HG03060 (cell line): Measurements from ENCODE around the gene FBN2.
"Not testable (repeated sequence)": the region's sequence is repeated elsewhere in the genome, so short reads cannot be mapped to it uniquely, and the experiment has no call there.

Experiments used
- ATAC-seq: cut with Tn5 transposase; IDR thresholded peaks from one replicate; pipeline ENCODE4 v1.9.1; 2021; ENCODE audit warnings: low read depth, moderate number of reproducible peaks; ENCODE audit not compliant: unreplicated experiment

FBN2 gene

DNA sequence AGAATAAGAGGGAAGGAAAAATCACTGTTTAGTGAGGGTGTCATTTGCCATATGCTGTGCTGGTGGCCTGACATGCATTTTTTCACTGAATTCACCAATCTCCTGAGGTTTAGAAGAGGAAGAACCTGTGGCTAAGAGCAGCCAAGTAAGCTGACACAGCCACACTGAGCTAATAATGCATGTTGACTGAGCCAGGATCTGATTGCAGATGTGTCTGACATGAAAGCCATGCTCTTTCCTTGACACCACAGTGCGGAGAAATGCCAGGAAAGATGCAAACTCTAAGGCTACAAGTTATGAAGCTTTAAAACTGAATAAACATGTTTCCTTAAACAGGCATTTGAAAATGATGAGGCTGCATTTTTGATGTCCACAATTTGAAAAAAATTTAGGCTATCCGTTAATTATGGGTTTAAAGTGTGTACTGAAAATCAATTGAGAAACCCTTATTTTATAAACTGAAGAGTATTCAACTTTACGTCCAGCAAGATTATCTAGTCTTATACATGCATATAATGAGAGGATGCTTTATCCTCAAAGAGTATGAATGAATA, 208.6 kb downstream of the FBN2 start:
- ATAC-seq = no peak

DNA sequence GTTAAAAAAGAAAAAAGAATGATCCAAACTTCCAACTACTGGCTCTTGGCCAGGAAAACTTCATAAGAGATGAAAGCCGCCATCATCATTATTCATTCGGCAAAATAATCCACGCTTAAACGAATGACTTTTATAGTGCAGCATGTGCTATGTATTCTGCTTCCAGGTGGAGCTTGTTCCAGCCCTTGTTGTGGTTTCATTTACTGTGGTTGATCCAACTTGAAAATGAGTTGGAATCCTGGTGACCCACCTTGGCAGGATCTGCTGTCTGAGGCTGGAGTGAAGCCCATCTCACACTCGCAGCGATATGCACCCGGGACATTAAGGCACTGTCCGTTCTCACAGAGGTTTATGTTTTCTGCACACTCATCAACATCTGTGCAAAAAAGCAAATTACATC, 209.6 kb downstream of the FBN2 start:
- no peak for ATAC-seq

DNA sequence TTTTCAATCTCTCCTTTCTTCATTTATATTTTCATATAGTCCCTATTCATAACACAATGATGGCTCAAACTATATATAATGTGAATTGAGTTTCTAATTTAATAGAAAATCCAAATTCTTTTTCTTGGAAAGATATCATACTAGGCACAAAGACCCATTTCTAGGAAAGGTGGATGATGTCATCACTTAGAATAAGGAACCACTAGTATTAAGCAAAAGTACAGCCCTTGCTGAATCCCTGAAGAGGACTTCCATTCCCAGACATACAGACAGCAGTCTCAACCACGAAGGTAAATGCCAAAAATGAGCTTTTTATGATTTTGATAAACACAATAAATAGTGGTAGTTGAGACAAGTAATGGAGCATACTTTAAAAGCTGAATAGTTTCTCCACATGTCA, 210.0 kb downstream of the FBN2 start:
- ATAC-seq = no peak

DNA sequence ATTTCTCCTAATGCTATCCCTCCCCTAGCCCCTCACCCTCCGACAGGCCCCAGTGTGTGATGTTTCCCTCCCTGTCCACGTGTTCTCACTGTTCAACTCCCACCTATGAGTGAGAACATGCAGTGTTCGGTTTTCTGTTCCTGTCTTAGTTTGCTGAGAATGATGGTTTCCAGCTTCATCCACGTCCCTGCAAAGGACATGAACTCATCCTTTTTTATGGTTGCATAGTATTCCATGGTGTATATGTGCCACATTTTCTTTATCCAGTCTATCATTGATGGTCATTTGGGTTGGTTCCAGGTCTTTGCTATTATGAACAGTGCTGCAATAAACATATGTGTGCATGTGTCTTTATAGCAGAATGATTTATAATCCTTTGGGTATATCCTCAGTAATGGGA, 216.6 kb downstream of the FBN2 start:
- not testable (repeated sequence) for ATAC-seq

DNA sequence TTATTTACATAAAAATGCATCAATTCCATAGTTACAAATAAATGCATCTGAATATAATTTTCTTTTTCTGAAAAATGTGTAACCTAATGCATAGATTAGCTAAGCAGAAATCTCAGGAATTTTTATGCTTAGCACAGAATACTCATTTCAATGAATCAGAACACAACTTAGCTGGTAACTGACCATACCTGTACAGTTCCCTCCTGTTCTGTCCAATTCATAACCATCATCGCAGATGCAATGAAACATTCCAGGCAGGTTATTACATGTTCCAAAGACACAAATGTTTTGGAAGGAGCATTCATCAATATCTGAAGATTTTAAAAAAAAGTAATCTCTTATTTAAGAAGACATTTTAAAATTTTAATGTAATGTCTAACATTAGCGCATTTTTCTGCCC, 219.4 kb downstream of the FBN2 start:
- no peak for ATAC-seq

DNA sequence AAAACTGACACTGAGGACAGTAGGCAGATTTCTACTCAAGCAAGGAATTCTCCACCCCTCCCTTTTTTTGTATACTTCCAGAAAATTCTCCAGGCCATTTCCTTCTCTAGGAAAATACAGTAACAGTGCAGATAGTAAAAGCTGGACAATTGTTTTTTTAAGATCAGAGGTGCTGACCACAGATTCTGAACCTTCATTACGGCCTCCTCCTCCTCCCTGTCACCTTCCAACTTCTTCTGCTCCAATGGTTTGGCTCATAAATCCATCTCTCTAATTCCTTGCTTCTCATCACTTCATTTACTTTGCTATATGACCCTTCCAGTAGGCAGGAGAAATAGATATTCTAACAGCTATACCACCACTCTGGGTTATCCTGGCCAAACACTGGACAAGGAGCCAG, 220.6 kb downstream of the FBN2 start:
- no peak for ATAC-seq

DNA sequence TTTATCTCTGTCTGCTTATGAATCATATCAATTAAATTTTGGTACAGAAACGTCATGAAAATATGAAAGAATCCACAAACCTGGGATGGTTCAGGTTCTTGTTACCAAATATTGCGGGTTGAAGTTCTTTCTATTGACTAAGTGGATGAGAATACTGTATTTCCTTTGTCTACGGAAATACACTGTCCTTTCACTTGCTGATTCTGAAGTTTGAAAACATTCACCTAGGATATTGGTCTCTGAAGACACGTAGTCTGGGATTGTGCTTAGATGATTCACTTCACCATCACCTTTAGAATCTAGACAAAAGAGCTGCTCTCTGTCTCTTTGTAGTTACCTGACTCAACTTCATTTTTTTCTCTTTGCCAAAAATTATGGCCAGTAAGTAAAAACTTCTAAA, 222.4 kb downstream of the FBN2 start:
- no peak for ATAC-seq

DNA sequence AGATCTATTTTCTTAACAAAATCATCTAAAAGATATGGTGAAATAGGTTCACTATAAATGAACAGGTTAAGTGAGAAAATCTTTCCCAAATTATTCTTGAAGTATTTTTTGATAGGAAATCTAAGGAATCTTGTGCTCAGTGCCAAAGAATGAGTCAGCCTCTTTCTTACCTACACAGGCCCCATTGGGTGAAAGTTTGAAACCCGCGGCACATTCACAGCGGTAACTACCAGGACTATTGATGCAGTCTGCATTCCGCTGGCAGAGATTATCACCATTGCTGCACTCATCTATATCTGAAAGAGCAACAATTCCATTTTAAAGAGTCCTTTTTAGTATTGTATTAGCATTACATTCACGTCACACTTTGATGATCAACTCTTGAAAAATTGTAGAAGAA, 232.7 kb downstream of the FBN2 start:
- no peak for ATAC-seq

DNA sequence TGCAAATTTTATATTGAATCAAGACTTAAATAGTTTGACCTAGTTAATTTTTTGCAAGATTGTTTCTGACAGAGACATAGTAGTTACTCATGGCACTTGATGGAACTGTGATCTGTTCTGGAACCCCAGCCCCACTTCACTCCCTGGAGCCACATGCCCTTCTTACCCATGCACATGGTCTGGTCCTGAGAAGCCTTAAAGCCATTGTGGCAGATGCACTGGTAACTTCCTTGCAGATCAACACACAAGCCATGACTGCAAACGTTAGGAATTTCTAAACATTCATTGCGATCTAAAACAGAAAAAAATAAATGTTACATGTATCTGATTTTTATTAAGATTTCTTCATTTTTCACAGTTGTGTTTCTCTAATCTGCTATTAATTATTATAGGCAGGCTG, 233.3 kb downstream of the FBN2 start:
- ATAC-seq = no peak

DNA sequence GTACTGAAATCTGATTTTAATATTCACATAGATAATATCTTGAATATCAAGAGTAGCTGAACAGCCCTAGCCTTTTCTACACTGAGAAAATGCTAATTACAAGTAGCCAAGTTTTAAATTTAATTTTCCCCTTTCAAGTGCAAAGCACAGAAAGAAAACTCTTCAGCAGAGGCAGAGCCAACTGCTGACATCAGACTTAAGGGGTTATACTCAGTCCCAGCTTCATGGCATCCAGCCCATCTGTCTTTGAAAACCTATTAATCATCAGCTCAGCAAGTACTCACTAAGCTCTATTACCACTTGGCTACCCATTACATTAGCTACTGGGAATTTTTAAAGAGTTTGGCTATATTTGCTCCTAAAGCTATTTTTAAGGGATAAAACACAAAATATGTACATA, 234.0 kb downstream of the FBN2 start:
- no peak for ATAC-seq

DNA sequence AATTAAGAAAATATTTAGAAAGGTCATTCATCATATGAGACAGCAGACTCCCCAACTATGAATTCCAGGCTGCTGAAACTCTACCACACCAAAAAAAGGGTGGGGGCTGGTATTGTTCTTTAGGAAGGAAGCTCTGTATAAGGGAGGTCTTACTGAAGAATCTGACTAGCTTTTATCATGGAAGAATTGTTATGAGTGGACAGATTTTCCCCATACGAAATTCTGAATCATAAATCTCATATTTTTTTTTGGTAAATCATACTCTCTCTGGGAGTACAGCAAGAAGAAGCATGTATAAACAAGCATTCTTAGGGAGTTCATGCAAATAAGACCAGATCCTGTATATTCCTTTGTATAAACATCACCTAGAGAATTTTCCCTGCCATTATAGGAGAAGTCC, 234.5 kb downstream of the FBN2 start:
- ATAC-seq = no peak

DNA sequence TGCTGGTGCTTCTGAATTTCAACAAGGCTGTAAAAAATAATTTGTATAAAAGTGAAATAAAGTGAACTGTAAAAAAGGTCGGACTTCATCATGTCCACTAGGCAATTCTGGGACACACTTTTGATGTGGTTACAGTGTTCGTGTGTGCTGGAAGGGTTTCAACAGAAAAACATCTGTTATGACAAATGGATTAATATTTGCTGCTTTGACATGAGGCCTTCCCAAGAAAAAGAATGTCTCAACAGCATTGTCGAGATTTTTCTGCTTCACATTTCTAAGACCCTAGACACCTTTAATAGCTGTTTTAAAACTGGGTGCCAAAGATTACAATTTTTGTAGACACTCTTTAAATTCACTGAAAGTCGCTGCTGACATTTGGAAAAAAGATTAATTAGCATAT, 237.9 kb downstream of the FBN2 start:
- no peak for ATAC-seq

DNA sequence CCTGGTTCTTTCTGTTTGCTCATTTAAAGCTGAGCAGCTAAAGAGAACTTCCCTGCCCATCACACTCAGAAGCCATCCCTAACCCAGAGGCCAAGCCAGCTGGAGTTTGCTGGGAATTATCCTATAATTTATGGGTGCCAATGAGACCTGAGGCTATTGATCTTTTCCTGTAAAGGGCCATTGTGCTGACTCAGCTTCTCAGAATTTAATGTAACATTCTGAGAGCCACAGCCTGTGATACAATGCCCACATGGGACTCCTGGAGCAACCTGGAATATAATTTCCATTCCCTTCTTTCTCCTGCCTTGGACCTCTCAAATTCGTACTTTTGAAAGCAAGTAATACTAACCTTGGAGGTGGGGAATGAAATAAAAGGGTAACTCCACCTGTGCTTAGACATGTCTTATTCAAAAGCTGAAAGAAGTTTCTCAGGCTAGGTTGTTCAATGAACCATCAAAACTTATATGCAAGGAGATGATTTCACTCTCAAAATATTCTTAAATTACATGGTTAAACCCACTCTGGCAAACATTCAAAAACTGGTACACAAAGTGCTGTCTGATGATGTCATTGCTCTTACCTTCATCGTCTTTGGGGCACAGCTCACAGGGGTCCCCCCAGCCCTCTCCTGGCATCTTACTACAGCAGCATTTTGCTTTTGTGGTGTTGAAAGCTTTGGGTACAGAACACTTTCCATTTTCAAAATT, 247.7 kb downstream of the FBN2 start:
- no peak for ATAC-seq

DNA sequence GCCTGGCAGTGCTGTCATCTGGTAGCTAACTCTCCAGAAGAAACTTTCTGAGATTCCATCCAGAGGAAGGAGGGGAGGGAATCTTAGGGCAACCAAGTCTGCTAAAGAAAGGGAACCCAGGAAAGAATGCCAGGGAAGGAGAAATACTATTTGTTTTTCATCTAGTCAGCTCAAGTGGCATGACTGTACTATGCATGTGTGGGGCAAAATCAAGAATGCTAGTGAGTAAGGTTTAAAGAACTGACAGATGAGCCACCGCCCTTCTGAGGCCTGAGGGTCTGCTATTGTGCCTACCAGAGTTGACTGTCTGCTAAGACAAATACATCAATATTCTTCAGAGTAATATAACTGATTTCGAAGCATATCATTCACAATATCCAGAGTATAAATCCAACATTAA, 250.3 kb downstream of the FBN2 start:
- ATAC-seq = no peak

DNA sequence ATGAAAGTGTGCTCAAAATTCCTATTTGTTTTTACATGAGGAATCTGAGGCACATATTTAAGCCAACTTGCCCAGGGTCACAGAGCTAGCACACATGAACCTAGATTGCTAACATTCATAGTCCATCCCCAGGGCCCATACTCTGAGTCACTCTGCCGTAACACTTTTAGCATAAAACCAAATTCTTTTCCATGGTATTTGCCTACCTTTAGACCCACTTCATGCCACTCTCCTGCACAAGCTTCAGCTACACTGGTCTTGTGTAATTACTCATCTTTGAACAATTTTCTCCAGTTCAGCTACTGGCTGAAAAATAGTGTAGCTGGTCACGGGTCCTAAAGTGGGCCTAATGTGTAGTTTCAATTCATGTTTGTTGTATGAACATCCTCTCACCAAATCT, 253.8 kb downstream of the FBN2 start:
- no peak for ATAC-seq

DNA sequence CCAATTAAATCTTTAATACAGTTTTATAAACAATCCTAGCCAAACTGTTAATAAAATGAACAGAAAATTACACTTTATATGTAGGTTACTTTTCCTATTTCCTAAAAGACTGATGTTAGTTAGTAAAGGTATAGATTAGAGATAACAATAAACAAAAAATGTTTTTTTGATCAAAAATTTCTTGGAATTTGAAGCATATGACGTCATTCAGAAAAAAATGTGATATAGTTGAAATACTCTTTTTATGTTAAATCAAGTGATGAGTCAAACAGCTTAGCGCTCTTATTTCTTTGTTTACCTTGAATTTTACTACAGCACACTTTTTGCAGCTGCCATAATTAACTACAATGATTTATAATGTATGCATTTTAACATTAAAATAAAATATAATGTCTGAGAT, 258.7 kb downstream of the FBN2 start:
- ATAC-seq = no peak

DNA sequence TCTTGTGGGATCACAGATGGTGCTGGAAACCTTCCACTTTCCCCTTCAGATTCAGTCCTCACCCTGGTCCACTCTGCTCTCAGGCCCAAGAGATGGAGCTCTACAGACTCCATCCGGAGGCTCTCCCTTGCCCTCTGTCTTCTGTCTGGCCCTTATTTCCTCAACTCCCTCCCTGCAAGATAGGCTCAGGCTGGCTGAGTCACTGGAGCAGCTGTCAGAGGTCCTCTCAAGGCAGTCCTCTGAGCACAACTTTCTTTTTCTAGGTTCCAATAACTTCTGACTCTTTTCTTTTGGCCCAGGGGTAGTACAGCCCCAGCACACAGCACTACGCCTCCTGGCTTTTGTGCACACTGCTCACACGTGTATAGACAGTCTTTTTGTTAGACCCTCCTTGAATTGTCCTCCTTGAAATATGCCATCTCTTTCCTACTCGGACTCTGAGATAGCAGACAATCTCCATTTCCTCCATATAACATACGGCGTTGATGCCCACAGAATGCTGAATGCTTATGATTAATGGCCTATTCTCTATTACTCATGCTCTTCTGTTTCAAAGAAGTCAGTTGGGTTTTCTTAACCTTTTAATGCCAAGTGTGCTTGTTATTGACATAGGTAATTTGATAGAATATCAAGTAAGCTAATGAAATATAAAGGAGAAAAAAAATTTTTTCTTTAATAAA, 261.4 kb downstream of the FBN2 start:
- no peak for ATAC-seq

DNA sequence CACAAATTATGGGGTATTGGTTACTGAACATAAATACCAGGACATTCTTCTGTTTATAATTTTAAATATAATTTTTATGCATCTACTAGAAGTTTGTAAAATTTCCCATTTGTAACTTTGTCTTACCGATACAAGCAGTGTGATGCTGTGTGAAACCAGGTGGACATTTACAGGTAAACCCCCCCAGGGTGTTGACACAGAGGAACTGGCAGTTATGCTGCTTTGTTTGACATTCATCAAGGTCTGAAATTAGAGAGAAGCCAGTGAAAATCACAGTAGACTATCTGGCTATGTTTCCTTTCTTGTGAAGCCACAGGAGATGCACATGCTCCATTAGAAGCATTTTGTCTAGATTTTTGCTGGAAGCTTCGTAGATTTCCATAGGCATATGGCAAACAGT, 263.6 kb downstream of the FBN2 start:
- no peak for ATAC-seq

DNA sequence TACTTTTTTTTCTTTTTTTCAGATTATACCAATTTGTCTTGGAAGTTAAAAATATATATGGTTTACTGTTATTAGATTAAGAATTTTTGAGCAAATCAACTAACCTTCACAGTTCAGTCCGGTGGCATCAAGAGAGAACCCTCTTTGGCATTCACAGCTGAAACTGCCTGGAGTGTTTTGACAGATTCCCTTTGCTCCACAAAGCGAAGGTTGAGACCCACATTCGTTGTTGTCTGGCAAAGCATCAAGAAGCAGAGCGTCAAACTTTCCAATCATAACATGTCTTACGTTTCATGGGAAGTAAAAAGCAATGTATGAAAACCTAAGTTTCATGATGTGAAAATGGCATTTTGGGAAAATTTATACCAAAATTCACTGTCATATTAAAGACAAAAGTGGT, 264.3 kb downstream of the FBN2 start:
- no peak for ATAC-seq

DNA sequence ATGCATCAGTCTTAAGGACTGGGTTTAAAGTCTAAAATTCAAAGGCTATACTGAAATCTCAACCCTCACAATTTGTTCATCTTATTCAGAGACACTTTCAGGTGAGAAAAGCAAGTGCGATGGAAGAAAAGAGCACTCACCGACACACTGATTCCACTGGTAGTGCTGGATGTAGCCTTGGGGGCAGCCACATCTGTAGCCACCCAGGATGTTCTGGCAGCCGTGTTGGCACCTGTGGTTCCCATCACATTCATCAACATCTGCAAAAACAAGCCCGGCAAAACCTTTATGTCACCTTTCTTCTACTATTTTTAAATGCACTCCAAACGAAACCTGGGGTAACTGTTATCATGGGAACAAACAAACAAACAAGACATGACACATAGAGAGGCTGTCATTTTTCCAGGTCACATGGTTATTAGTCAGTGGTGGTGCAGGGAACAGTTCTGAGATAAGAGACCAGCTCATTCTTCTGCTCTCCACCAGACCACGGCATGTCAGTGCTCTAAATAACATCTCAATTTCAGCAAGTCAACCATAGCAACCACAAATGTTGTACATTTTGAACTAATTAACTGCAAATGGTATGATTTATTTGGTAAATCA, 266.1 kb downstream of the FBN2 start:
- ATAC-seq = no peak

DNA sequence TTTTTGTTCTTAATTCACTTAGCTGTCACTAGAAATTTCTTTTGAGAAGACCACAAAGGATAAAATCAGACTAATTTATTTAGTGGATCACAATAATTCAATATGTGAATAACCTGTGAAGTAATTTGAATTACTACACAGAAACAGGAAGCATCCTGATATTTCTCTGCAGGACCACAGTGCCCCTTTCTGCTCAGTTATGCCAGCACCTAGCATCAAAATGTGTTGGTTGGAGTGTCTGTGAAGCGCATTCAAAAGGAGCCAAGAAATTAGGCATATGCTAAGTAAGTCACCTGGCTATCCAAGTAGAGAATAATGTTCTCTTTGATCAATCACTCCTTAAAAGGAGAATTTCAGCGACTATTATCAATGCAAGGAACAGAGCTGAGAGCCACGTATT, 267.0 kb downstream of the FBN2 start:
- ATAC-seq = no peak
